ENCODE measurements around the gene CAPN3.
A peak's percentile ranks its signal among the peaks of the same experiment; 100 is the strongest.
"Not testable (repeated sequence)": the region's sequence is repeated elsewhere in the genome, so short reads cannot be mapped to it uniquely, and the experiment has no call there.

Gene CAPN3

GRCh38 chr15:42359249-42359648 lies at the start of gene CAPN3:
CAPN3 (plus strand) TSS chr15:42359501; CDS start chr15:42359806, 305 bp downstream.
- no peak for DNase-seq (ENCODE audit: low spot score)

- no peak for DNase-seq (ENCODE audit: low spot score)
Measured at GRCh38 chr15:42313463-42313862, 45.8 kb upstream of the CAPN3 start.

DNA sequence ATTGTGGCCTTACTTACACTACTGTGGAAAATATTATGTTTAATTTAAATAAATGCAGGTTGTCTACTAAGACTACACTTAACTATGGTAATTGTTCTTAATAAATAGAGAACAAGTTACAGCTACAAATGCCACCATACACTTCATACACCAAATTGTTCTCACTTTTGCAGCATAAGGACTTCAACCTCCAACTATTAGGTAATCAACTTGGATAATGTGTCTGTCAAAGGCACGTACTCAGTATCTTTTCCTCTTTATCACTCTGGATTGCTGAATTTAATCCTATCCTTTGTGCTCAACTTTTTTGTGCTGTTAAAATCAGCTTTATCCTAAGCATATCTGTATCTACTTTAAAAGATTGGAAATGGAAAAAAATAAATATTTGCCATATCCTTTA lies 44.5 kb upstream of the CAPN3 start:
- DNase-seq (ENCODE audit: low spot score) = no peak

DNA sequence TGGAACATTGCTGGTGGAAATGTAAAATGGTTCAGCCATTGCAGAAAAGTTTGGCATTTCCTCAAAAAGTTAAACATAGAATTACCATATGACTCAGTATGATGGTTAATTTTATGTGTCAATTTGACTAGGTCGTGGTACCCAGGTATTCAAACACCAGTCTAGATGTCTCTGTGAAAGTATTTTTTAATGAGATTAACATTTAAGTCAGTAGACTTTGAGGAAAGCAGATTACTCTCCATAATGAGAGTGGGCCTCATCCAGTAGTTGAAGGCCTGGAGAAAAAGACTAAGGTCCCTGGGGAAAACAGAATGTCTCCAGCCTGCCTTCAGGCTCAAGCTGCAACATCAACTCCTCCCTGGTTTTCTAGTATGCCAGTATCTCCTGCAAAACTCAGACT lies 43.8 kb upstream of the CAPN3 start:
- DNase-seq (ENCODE audit: low spot score) = no peak

GRCh38 chr15:42316282-42316805 lies 43.0 kb upstream of the CAPN3 start:
- DNase-seq (ENCODE audit: low spot score) = not testable (repeated sequence)

- no peak for DNase-seq (ENCODE audit: low spot score)
Measured at GRCh38 chr15:42319206-42319605, 40.1 kb upstream of the CAPN3 start.

DNA sequence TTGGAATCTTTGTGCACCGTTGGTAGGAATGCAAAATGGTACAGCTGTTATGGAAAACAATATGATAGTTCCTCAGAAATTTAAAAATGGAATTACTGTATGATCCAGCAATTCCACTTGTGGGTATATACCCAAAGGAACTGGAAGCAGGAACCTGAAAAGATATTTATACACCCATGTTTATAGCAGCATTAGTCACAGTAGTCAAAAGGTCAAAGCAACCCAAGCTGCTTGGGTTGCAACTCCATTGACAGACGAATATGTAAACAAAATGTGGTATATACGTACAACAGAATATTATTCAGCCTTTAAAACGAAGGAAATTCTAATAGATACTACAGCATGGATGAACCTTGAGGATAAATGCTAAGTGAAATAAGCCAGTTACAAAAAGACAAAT lies 35.0 kb upstream of the CAPN3 start:
- no peak for DNase-seq (ENCODE audit: low spot score)

DNA sequence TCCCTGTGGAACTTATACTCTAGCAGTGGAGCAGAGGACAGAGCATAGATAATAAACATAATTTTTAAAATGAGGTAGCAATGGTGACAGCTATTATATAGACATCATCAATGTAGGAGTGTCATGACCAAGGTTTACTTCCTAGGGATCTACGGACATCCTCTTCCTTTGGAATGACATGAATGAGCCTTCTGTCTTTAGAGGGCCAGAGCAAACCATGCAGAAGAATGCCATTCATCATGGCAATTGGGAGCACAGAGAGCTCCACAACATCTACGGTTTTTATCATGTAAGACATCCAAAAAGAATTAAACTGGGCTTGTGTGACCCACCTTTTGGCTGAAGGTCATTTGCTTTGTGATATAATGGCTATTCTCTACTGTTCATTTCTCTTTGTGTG lies 30.1 kb upstream of the CAPN3 start:
- DNase-seq (ENCODE audit: low spot score) = no peak

DNA sequence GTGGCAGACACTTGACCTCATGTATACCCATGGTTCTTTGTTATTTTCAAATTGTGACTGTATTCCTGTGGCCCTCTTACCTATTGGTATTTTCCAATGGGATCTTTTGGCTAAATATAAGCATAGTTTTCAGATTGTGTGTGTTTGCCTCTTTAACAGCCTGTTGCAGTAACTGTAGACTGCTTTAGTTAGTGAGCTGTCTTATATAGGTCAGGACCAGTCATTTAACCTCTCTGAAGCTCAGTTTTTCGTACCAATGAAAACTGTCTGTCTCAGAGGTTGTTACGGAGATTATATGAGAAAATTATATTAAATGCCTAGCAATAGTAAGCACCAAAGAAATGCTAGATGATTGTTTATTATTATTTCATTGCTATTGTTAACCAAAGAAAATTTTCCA lies 29.3 kb upstream of the CAPN3 start:
- DNase-seq (ENCODE audit: low spot score) = no peak

DNA sequence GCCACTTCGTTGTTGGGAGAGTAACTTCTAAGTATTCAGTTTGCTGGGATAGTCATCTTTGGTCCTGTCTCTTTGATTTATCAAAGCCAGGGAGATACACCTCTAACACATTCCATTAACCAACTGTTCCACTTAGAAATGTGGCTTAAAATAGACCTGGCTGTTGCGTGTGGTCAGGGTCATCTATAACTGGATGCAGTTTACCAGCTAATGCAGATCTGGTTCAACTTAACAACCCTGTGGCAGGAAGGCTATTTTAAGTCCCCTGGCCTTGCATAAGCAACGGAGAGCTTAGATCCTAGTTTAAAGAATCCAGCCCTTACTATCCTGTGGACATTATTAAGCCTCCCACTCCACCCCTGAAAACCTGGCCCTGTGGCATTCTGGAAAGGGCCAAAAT lies 28.1 kb upstream of the CAPN3 start:
- no peak for DNase-seq (ENCODE audit: low spot score)

- DNase-seq (ENCODE audit: low spot score) = peak; percentile 22
Measured at GRCh38 chr15:42332331-42332730, 27.0 kb upstream of the CAPN3 start.

- DNase-seq (ENCODE audit: low spot score) = no peak
Measured at GRCh38 chr15:42335074-42335473, 24.2 kb upstream of the CAPN3 start.

GRCh38 chr15:42336650-42337049 lies 22.7 kb upstream of the CAPN3 start:
- not testable (repeated sequence) for DNase-seq (ENCODE audit: low spot score)

GRCh38 chr15:42337104-42337503 lies 22.2 kb upstream of the CAPN3 start:
- not testable (repeated sequence) for DNase-seq (ENCODE audit: low spot score)

DNA sequence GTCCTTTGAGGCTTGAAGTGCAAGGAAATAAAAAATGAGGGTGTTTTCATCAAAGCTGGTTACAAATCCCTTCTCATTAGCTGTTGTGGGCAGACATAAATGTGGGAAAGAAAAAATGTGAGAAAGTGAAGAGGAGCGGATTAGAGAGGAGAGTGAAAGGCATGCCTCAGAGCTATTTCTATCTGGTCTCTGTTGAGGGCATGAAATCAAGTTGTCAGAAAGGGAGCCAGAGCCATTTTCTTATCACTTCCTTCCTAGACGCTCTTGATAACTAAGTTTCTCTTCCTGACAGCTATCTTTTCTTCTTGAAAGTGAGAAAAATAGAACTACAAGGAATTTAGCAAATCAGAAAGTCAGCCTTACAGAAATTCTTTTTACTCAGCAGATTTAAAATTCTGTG lies 20.8 kb upstream of the CAPN3 start:
- DNase-seq (ENCODE audit: low spot score) = no peak

DNA sequence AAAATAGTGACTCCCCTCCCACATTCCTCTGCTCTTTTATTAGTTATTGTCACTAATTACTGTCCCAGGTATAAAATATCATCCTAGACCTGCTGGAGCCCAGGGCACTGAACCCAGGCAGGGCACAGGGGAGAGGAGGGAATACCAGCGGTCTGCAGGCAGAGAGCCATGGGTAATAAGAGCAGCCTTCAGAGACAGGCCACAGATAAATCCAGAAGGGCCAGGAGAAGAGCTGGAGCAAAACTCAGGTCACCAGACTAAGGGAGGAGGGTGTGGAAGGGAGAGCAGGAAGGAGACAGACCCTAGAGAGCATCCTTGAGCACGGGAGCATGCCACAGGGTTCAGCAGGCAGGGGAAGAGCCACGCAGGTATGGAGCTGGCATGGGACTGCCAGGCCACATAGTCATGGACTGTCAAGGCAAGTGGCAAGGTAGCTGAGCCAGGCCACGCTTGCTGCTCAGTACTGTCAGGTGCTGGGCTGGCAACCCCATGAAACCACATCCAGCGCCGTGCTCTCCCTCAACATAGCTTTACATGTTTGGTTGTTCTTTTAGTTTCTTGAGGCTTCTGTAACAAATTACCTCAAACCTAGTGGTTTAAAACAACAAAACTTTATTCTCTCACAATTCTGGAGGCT lies 15.6 kb upstream of the CAPN3 start:
- DNase-seq (ENCODE audit: low spot score) = no peak

GRCh38 chr15:42344763-42345162 lies 14.5 kb upstream of the CAPN3 start:
- DNase-seq (ENCODE audit: low spot score) = peak; percentile 19

GRCh38 chr15:42345504-42345903 lies 13.8 kb upstream of the CAPN3 start:
- no peak for DNase-seq (ENCODE audit: low spot score)

DNA sequence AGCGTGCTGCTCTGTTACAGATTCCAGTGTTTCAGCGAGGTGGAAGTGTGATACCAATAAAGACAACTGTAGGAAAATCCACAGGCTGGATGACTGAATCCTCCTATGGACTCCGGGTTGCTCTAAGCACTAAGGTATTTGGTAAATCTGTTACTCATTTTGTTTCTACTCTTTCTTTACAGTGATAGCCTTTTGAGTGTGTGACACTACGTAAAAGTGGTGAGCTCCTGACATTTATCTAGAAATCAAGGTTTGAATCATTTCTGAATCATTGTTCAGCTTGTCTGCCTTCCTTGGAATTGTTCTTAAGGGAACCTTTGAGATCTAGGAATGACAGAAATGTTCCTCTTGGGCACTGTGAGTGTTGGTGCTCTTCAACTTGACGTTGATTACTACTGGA lies 11.2 kb upstream of the CAPN3 start:
- peak; percentile 21 for DNase-seq (ENCODE audit: low spot score)

- DNase-seq (ENCODE audit: low spot score) = no peak
Measured at GRCh38 chr15:42349186-42349585, 10.1 kb upstream of the CAPN3 start.

- DNase-seq (ENCODE audit: low spot score) = no peak
Measured at GRCh38 chr15:42352401-42352800, 6.9 kb upstream of the CAPN3 start.

DNA sequence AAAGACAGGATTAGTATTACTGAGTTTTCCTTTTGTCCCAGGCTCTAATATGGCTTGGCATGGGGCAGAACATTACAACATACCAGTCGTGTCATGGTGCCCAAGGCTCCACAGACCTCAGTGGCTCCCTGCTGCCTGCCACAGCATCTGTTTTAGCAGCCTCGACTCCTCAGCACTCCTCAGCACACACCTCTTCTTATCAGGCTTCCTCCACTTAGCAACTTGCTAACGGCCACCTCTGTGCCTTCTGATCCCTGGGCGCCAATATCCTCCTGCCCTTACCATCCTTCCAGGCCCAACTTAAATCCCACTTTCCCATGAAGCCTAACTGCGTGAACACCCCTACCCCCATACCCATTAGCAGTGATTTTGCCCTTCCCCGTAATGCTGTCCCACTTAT lies 6.2 kb upstream of the CAPN3 start:
- DNase-seq (ENCODE audit: low spot score) = no peak

GRCh38 chr15:42354824-42355223 lies 4.5 kb upstream of the CAPN3 start:
- no peak for DNase-seq (ENCODE audit: low spot score)

GRCh38 chr15:42355291-42355690 lies 4.0 kb upstream of the CAPN3 start:
- no peak for DNase-seq (ENCODE audit: low spot score)

All from RKO (cell line).